ENCODE measurements around the gene MALT1. TPM values are rescaled to one million over a fixed set of nuclear protein-coding genes. Genes with fewer than 3 reads are reported as not detected.

MALT1 gene
- total and polyA plus RNA-seq, 2 donors (not counting 1 experiment from before 2014, with no cell fraction given) = 42.4 to 81.2 TPM

GRCh38 chr18:58645398-58645797 lies 25.9 kb upstream of the MALT1 start:
- intact Hi-C loops (cut with micrococcal nuclease) = no loop called here
- no peaks in the 10 kb centered on the region for H3K27me3 Mint-ChIP-seq
- no peak overlapping the region for H3K4me3 Mint-ChIP-seq
- Histone ChIP-seq H3K27me3 (replicated peaks in 1 of 4; ENCODE audit: control extremely low read depth in 1 of 4, control insufficient read depth in 3 of 4, insufficient read depth in 4 of 4, low read length in 3 of 4) (no peaks in the 10 kb centered on the region), H2AFZ (ENCODE audit: insufficient read depth, low read depth, low read length, poor library complexity, severe bottlenecking) (no peak overlapping the region), H3K27ac (ENCODE audit: low read length in 2 of 2) (no peak overlapping the region), H4K20me1 (ENCODE audit: control insufficient read depth, insufficient read depth, low read length, poor library complexity, severe bottlenecking) (no peaks in the 10 kb centered on the region), H3K36me3 (replicated peaks in 1 of 2; ENCODE audit: control extremely low read depth in 1 of 2, control insufficient read depth in 1 of 2, extremely low read depth in 1 of 2, insufficient read depth in 2 of 2, low read length in 1 of 2) (no peaks in the 10 kb centered on the region), H3K79me2 (ENCODE audit: control insufficient read depth, insufficient read depth, low read length) (no peaks in the 10 kb centered on the region), H3K9ac (ENCODE audit: low read length) (no peak overlapping the region), H3K4me1 (ENCODE audit: control insufficient read depth in 2 of 2, insufficient read depth in 2 of 2, low read length in 2 of 2) (peaks cover 39 to 40% of the 10 kb centered on the region in 2 donors), H3K9me3 (ENCODE audit: control extremely low read depth in 1 of 3, control insufficient read depth in 2 of 3, insufficient read depth in 1 of 3, low read length in 2 of 3) (peaks cover 2 to 34% (median 8%) of the 10 kb centered on the region in 3 donors), H3K4me3 (ENCODE audit: control extremely low read depth in 1 of 5, extremely low read depth in 1 of 5, insufficient read depth in 1 of 5, low read depth in 2 of 5, low read length in 4 of 5) (no peak overlapping the region), H3K4me2 (replicated peaks; ENCODE audit: low read depth, low read length, poor library complexity, severe bottlenecking) (no peak overlapping the region)
- H3K27ac Mint-ChIP-seq = no peak overlapping the region
- ATAC-seq (ENCODE audit: low read depth) (no peak), DNase-seq (no peak)
- CTCF ChIA-PET = interaction anchor here (1.1 kb wide), 1 partner anchor 12 kb away, joined by 3 read pairs; no protein-coding TSS in a partner anchor
- WGBS (ENCODE audit: insufficient coverage) = 94% methylated on average over 3 of the region's 5 CpGs
- POLR2A ChIA-PET = no interaction called here
- H3K9me3 Mint-ChIP-seq (ENCODE audit: insufficient read depth) = no peaks in the 10 kb centered on the region
- TF ChIP-seq EZH2 (IDR thresholded peaks at IDR 0.05; ENCODE audit: borderline replicate concordance, insufficient read depth, low read depth, low read length, poor library complexity, severe bottlenecking) = no peak
- TF ChIP-seq, protein P1, sequence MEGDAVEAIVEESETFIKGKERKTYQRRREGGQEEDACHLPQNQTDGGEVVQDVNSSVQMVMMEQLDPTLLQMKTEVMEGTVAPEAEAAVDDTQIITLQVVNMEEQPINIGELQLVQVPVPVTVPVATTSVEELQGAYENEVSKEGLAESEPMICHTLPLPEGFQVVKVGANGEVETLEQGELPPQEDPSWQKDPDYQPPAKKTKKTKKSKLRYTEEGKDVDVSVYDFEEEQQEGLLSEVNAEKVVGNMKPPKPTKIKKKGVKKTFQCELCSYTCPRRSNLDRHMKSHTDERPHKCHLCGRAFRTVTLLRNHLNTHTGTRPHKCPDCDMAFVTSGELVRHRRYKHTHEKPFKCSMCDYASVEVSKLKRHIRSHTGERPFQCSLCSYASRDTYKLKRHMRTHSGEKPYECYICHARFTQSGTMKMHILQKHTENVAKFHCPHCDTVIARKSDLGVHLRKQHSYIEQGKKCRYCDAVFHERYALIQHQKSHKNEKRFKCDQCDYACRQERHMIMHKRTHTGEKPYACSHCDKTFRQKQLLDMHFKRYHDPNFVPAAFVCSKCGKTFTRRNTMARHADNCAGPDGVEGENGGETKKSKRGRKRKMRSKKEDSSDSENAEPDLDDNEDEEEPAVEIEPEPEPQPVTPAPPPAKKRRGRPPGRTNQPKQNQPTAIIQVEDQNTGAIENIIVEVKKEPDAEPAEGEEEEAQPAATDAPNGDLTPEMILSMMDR (IDR thresholded peaks at IDR 0.05) = no peak
- peaks cover 28% of the 10 kb centered on the region for H3K4me1 Mint-ChIP-seq

DNA sequence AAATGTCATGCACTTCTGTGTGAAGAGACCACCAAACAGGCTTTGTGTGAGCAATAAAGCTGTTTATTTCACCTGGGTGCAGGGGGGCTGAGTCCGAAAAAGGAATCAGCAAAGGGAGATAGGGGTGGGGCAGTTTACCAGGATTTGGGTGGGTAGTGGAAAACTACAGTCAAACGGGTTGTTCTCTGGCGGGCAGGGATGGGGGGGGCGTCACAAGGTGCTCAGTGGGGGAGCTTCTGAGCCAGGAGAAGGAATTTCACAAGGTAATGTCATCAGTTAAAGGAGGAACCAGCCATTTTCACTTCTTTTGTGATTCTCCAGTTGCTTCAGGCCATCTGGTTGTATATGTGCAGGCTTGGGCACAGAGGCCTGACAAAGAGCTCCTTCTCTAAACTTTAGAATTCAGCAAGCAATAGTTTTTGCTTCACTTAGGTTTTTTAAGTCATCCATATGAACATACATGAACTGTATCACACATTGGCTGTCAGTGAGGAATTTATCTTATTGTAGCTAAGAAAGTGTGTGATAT lies 24.9 kb upstream of the MALT1 start:
- no peak overlapping the region for H3K4me3 Mint-ChIP-seq
- WGBS (ENCODE audit: insufficient coverage) = 97% methylated on average over 4 of the region's 4 CpGs
- no peak overlapping the region for H3K27ac ChIP-seq (ENCODE audit: low read length in 2 of 2)
- ChIA-PET POLR2A (interaction anchor here (0.7 kb wide), 1 partner anchor 30 kb away, joined by 3 read pairs; no protein-coding TSS in a partner anchor), CTCF (no interaction called here)
- H4K20me1 ChIP-seq (ENCODE audit: control insufficient read depth, insufficient read depth, low read length, poor library complexity, severe bottlenecking) = no peaks in the 10 kb centered on the region
- no peaks in the 10 kb centered on the region for H3K9me3 Mint-ChIP-seq (ENCODE audit: insufficient read depth)
- no peak for DNase-seq
- peaks cover 44 to 46% of the 10 kb centered on the region in 2 donors for H3K4me1 ChIP-seq (ENCODE audit: control insufficient read depth in 2 of 2, insufficient read depth in 2 of 2, low read length in 2 of 2)
- peaks cover 2 to 38% (median 8%) of the 10 kb centered on the region in 3 donors for H3K9me3 ChIP-seq (ENCODE audit: control extremely low read depth in 1 of 3, control insufficient read depth in 2 of 3, insufficient read depth in 1 of 3, low read length in 2 of 3)
- TF ChIP-seq EZH2 (IDR thresholded peaks at IDR 0.05; ENCODE audit: borderline replicate concordance, insufficient read depth, low read depth, low read length, poor library complexity, severe bottlenecking) = no peak
- TF ChIP-seq, protein P1 (IDR thresholded peaks at IDR 0.05) = no peak
- no peaks in the 10 kb centered on the region for H3K79me2 ChIP-seq (ENCODE audit: control insufficient read depth, insufficient read depth, low read length)
- H3K27me3 ChIP-seq (replicated peaks in 1 of 4; ENCODE audit: control extremely low read depth in 1 of 4, control insufficient read depth in 3 of 4, insufficient read depth in 4 of 4, low read length in 3 of 4) = no peaks in the 10 kb centered on the region
- H3K4me2 ChIP-seq (replicated peaks; ENCODE audit: low read depth, low read length, poor library complexity, severe bottlenecking) = no peak overlapping the region
- H2AFZ ChIP-seq (ENCODE audit: insufficient read depth, low read depth, low read length, poor library complexity, severe bottlenecking) = no peak overlapping the region
- H3K4me1 Mint-ChIP-seq = peaks cover 34% of the 10 kb centered on the region
- H3K36me3 ChIP-seq (replicated peaks in 1 of 2; ENCODE audit: control extremely low read depth in 1 of 2, control insufficient read depth in 1 of 2, extremely low read depth in 1 of 2, insufficient read depth in 2 of 2, low read length in 1 of 2) = no peaks in the 10 kb centered on the region
- intact Hi-C loops (cut with micrococcal nuclease) = no loop called here
- H3K27me3 Mint-ChIP-seq = no peaks in the 10 kb centered on the region
- no peak overlapping the region for H3K4me3 ChIP-seq (ENCODE audit: control extremely low read depth in 1 of 5, extremely low read depth in 1 of 5, insufficient read depth in 1 of 5, low read depth in 2 of 5, low read length in 4 of 5)
- H3K9ac ChIP-seq (ENCODE audit: low read length) = no peak overlapping the region
- no peak for ATAC-seq (ENCODE audit: low read depth)
- no peak overlapping the region for H3K27ac Mint-ChIP-seq

Measured in B cell (primary cell).